GM18517 (cell line): ENCODE measurements around the gene ALG8.
A peak's percentile ranks its signal among the peaks of the same experiment; 100 is the strongest.

Experiments
- ATAC-seq: cut with Tn5 transposase; IDR thresholded peaks from one replicate; pipeline ENCODE4 v1.9.1; 2021; ENCODE audit warnings: mild to moderate bottlenecking, moderate library complexity; ENCODE audit not compliant: unreplicated experiment

The ALG8 gene

GRCh38 chr11:78161346-78161745, 21.9 kb upstream of the ALG8 start:
- ATAC-seq, result no peak

- ATAC-seq, result no peak
Measured at GRCh38 chr11:78160557-78160956, 21.1 kb upstream of the ALG8 start.

- ATAC-seq, result no peak
Measured at GRCh38 chr11:78158987-78159652, 19.7 kb upstream of the ALG8 start.

- no peak for ATAC-seq
Measured at GRCh38 chr11:78156127-78156844, 16.9 kb upstream of the ALG8 start.

- no peak for ATAC-seq
Measured at GRCh38 chr11:78151804-78152203, 12.4 kb upstream of the ALG8 start.

- ATAC-seq, result no peak
Measured at GRCh38 chr11:78150754-78151153, 11.3 kb upstream of the ALG8 start.

- ATAC-seq, result no peak
Measured at GRCh38 chr11:78150346-78150745, 10.9 kb upstream of the ALG8 start.

GRCh38 chr11:78149646-78150045, 10.2 kb upstream of the ALG8 start:
- ATAC-seq, result no peak

- no peak for ATAC-seq
Measured at GRCh38 chr11:78147807-78148206, 8.4 kb upstream of the ALG8 start.

- no peak for ATAC-seq
Measured at GRCh38 chr11:78145511-78146025, 6.1 kb upstream of the ALG8 start.

GRCh38 chr11:78140392-78141077, 1.1 kb upstream of the ALG8 start:
- ATAC-seq, result no peak

- ATAC-seq, result peak; percentile 26
Measured at GRCh38 chr11:78138694-78139421, 568 bp downstream of the ALG8 start.

GRCh38 chr11:78138291-78138690, 1.1 kb downstream of the ALG8 start:
- no peak for ATAC-seq

- ATAC-seq, result no peak
Measured at GRCh38 chr11:78132475-78132874, 7.0 kb downstream of the ALG8 start.

- no peak for ATAC-seq
Measured at GRCh38 chr11:78131956-78132355, 7.5 kb downstream of the ALG8 start.

GRCh38 chr11:78127403-78127802, 12.0 kb downstream of the ALG8 start:
- no peak for ATAC-seq

- no peak for ATAC-seq
Measured at GRCh38 chr11:78112582-78113275, 26.7 kb downstream of the ALG8 start.

GRCh38 chr11:78111298-78111697, 28.1 kb downstream of the ALG8 start:
- no peak for ATAC-seq

- ATAC-seq, result no peak
Measured at GRCh38 chr11:78110830-78111229, 28.6 kb downstream of the ALG8 start.

GRCh38 chr11:78110351-78110750, 29.1 kb downstream of the ALG8 start:
- ATAC-seq, result no peak
